GM23248 (cell line): ENCODE results near the gene PTPRN2. TPM values are rescaled to one million over a fixed set of nuclear protein-coding genes. Genes with fewer than 3 reads are reported as not detected.

Experiments
- DNase-seq: peaks from one replicate; pipeline ENCODE4 v3.0.0-alpha.2; 2015
- H2AFZ ChIP-seq: fragments of 200-600 bp; sonication (generic); 2 replicates; pipeline ENCODE4 v1.6.1; 2016; ENCODE audit warnings: antibody characterized with exemption
- H3F3A ChIP-seq: fragments of 200-600 bp; sonication (generic); 2 replicates; pipeline ENCODE4 v1.6.1; 2016; ENCODE audit warnings: mild to moderate bottlenecking, antibody characterized with exemption, mixed run types; ENCODE audit not compliant: insufficient read depth
- H3K27ac ChIP-seq: fragments of 200-600 bp; sonication (generic); 2 replicates; pipeline ENCODE4 v1.5.1; 2016; ENCODE audit warnings: mild to moderate bottlenecking
- H3K27me3 ChIP-seq: fragments of 200-600 bp; sonication (generic); replicated peaks from 2 replicates; pipeline ENCODE4 v1.6.1; 2016; ENCODE audit warnings: mild to moderate bottlenecking; ENCODE audit not compliant: insufficient read depth
- H3K36me3 ChIP-seq: fragments of 200-600 bp; sonication (generic); 2 replicates; pipeline ENCODE4 v1.6.1; 2016; ENCODE audit warnings: low read depth, mild to moderate bottlenecking
- H3K4me1 ChIP-seq: fragments of 200-600 bp; sonication (generic); 2 replicates; pipeline ENCODE4 v1.6.1; 2016; ENCODE audit warnings: mild to moderate bottlenecking; ENCODE audit not compliant: insufficient read depth
- H3K4me2 ChIP-seq: fragments of 200-600 bp; sonication (generic); one replicate; pipeline ENCODE4 v1.6.1; 2016; ENCODE audit warnings: mild to moderate bottlenecking; ENCODE audit not compliant: unreplicated experiment
- H3K4me3 ChIP-seq: fragments of 200-600 bp; sonication (generic); 2 replicates; pipeline ENCODE4 v1.5.1; 2016; ENCODE audit warnings: mild to moderate bottlenecking
- H3K79me2 ChIP-seq: fragments of 200-600 bp; sonication (generic); 2 replicates; pipeline ENCODE4 v1.6.1; 2016; ENCODE audit warnings: mild to moderate bottlenecking; ENCODE audit not compliant: insufficient read depth
- H3K9ac ChIP-seq: fragments of 200-600 bp; sonication (generic); 2 replicates; pipeline ENCODE4 v1.6.1; 2016; ENCODE audit warnings: mild to moderate bottlenecking
- H3K9me2 ChIP-seq: fragments of 200-600 bp; sonication (generic); 2 replicates; pipeline ENCODE4 v1.6.1; 2016; ENCODE audit warnings: mixed run types, mild to moderate bottlenecking, moderate library complexity; ENCODE audit not compliant: insufficient read depth
- H3K9me3 ChIP-seq: fragments of 200-600 bp; sonication (generic); one replicate; pipeline ENCODE4 v1.6.1; 2017; ENCODE audit warnings: low read depth
- H4K20me1 ChIP-seq: fragments of 200-600 bp; sonication (generic); 2 replicates; pipeline ENCODE4 v1.6.0; 2016; ENCODE audit not compliant: insufficient read depth
- EZH2 ChIP-seq: fragments of 200-600 bp; sonication (generic); IDR thresholded peaks from 2 replicates; pipeline ENCODE4 v1.6.1; 2018; ENCODE audit warnings: antibody characterized with exemption, mild to moderate bottlenecking; ENCODE audit not compliant: insufficient read depth, poor library complexity, severe bottlenecking
- EZH2phosphoT487 ChIP-seq: fragments of 200-600 bp; sonication (generic); IDR thresholded peaks from 2 replicates; pipeline ENCODE4 v1.6.1; 2018; ENCODE audit warnings: antibody characterized with exemption, moderate library complexity, mild to moderate bottlenecking, low read depth; ENCODE audit not compliant: insufficient read depth
- WGBS, 2 experiments: methylation state at CpG; one replicate each; pipeline ENCODE4 v1.1.6; 2015 to 2017; ENCODE audit warnings: low lambda C conversion rate in 2 of 2, low coverage in 1 of 2; ENCODE audit errors: missing lambda C conversion rate in 2 of 2; 5-methylcytosine and 5-hydroxymethylcytosine counted together
- in situ Hi-C: fragments of 300-500 bp; cut with MboI; formaldehyde crosslinking; loops from 2 replicates; pipeline ENCODE4 v1.15.0; 2020
- polyA plus RNA-seq: library from polyadenylated mRNA; unstranded; fragments of >200 nt; fragmentation: Nextera tagmentation; extraction: Ambion mirVana; gene quantifications from 2 replicates; pipeline ENCODE4 v1.2.1, GENCODE V29; 2016
- total RNA-seq: library from RNA; depleted of rRNA; stranded (reverse); fragments of >200 nt; shearing (Covaris generic); gene quantifications from 2 replicates; pipeline ENCODE4 v1.2.3, GENCODE V29; 2014

Gene PTPRN2
- total and polyA plus RNA-seq, 2 experiments from 2014 or later = 0.13 TPM; not detected in 1

- Histone ChIP-seq H3K4me1 (no peaks in the 10 kb centered on the region), H3K79me2 (no peaks in the 10 kb centered on the region), H3K4me2 (no peak overlapping the region), H3K9ac (no peak overlapping the region), H3K4me3 (no peak overlapping the region), H3K9me2 (no peaks in the 10 kb centered on the region), H3K27ac (no peak overlapping the region), H2AFZ (no peak overlapping the region), H3F3A (no peaks in the 10 kb centered on the region), H3K27me3 (no peaks in the 10 kb centered on the region), H3K9me3 (no peaks in the 10 kb centered on the region), H4K20me1 (no peaks in the 10 kb centered on the region), H3K36me3 (no peaks in the 10 kb centered on the region)
- TF ChIP-seq EZH2phosphoT487 (no peak), EZH2 (no peak)
- in situ Hi-C loops = no loop called here
- no peak for DNase-seq
- 44% methylated on average over 14 of the region's 14 CpGs for WGBS, 2 experiments
Observed at GRCh38 chr7:158365267-158365666, 222.4 kb downstream of the PTPRN2 start.

GRCh38 chr7:158364451-158364850 is 223.2 kb downstream of the PTPRN2 start:
- TF ChIP-seq EZH2 = no peak
- TF ChIP-seq EZH2phosphoT487 = no peak
- H3K9me2 ChIP-seq = no peaks in the 10 kb centered on the region
- 37 to 39% methylated on average over 8 of the region's 8 CpGs for WGBS, 2 experiments
- no peaks in the 10 kb centered on the region for H3F3A ChIP-seq
- no peaks in the 10 kb centered on the region for H3K9me3 ChIP-seq
- no peak overlapping the region for H3K4me2 ChIP-seq
- no peaks in the 10 kb centered on the region for H3K36me3 ChIP-seq
- no peaks in the 10 kb centered on the region for H3K79me2 ChIP-seq
- in situ Hi-C loops = no loop called here
- no peak overlapping the region for H3K4me3 ChIP-seq
- H4K20me1 ChIP-seq = no peaks in the 10 kb centered on the region
- H3K9ac ChIP-seq = no peak overlapping the region
- no peaks in the 10 kb centered on the region for H3K4me1 ChIP-seq
- H3K27me3 ChIP-seq = no peaks in the 10 kb centered on the region
- no peak overlapping the region for H3K27ac ChIP-seq
- H2AFZ ChIP-seq = no peak overlapping the region
- no peak for DNase-seq

GRCh38 chr7:158362912-158363905 is 224.4 kb downstream of the PTPRN2 start:
- Histone ChIP-seq H3K9me3 (no peaks in the 10 kb centered on the region), H2AFZ (no peak overlapping the region), H3K4me1 (no peaks in the 10 kb centered on the region), H3K36me3 (no peaks in the 10 kb centered on the region), H3K4me2 (no peak overlapping the region), H4K20me1 (no peaks in the 10 kb centered on the region), H3K4me3 (no peak overlapping the region), H3K9ac (no peak overlapping the region), H3K27ac (no peak overlapping the region), H3K79me2 (no peaks in the 10 kb centered on the region), H3K27me3 (no peaks in the 10 kb centered on the region), H3F3A (no peaks in the 10 kb centered on the region), H3K9me2 (no peaks in the 10 kb centered on the region)
- in situ Hi-C loops = no loop called here
- no peak for TF ChIP-seq EZH2
- no peak for TF ChIP-seq EZH2phosphoT487
- 59 to 64% methylated on average over 39 to 40 of the region's 40 CpGs for WGBS, 2 experiments
- no peak for DNase-seq

- H3K27ac ChIP-seq = no peak overlapping the region
- no peaks in the 10 kb centered on the region for H3K4me1 ChIP-seq
- no peak for DNase-seq
- no peaks in the 10 kb centered on the region for H3K36me3 ChIP-seq
- H3K9me2 ChIP-seq = no peaks in the 10 kb centered on the region
- H4K20me1 ChIP-seq = no peaks in the 10 kb centered on the region
- no peak overlapping the region for H3K4me2 ChIP-seq
- no peaks in the 10 kb centered on the region for H3K79me2 ChIP-seq
- no peak overlapping the region for H3K9ac ChIP-seq
- no peak for TF ChIP-seq EZH2
- TF ChIP-seq EZH2phosphoT487 = no peak
- H3F3A ChIP-seq = no peaks in the 10 kb centered on the region
- H3K4me3 ChIP-seq = no peak overlapping the region
- 61 to 62% methylated on average over 7 to 8 of the region's 8 CpGs for WGBS, 2 experiments
- H3K9me3 ChIP-seq = no peaks in the 10 kb centered on the region
- H2AFZ ChIP-seq = no peak overlapping the region
- in situ Hi-C loops = no loop called here
- H3K27me3 ChIP-seq = no peaks in the 10 kb centered on the region
Observed at GRCh38 chr7:158362001-158362400, 225.6 kb downstream of the PTPRN2 start.
